ENCODE results near the gene PRKN.

The PRKN gene

DNA sequence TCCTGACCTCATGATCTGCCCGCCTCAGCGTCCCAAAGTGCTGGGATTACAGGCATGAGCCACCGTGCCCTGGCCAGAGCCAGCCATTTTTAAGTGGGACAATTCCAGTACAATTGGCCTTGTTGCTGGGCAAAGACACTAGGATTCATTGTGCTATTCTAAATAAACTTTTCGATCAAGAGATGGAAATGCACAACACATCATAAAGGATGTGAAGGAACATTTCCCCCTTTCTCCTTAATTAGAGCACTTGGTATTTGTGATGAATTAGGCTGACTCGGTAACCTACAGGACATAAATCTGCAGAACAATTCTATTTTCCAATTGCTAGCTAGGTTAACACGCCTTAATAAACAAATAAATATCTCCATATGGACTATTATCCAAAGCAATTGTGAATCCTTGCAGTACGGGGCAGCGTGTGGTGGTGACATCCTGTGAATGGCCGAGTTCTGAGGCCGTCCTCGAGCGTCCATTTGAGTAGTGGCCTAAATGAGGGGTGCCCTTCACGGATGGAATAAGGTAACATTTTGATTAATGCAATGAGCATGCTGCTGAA is 1047.5 kb downstream of the PRKN start:
- Histone ChIP-seq H3K79me2 (ENCODE audit: insufficient read depth, low read length) (no peaks in the 10 kb centered on the region), H3K4me1 (ENCODE audit: insufficient read depth, low read length, severe bottlenecking) (no peaks in the 10 kb centered on the region), H3K9ac (ENCODE audit: low read length) (no peak overlapping the region), H3K4me2 (ENCODE audit: low read length) (no peak overlapping the region), H3K9me2 (ENCODE audit: low read depth, low read length) (no peaks in the 10 kb centered on the region), H3K9me3 (ENCODE audit: low read length) (no peaks in the 10 kb centered on the region), H3K36me3 (ENCODE audit: insufficient read depth, low read length) (no peaks in the 10 kb centered on the region), H3K27ac (ENCODE audit: low read depth, low read length, poor library complexity, severe bottlenecking) (no peak overlapping the region), H4K20me1 (ENCODE audit: insufficient read depth, low read length) (no peaks in the 10 kb centered on the region), H3F3A (ENCODE audit: insufficient read depth, low read length) (no peaks in the 10 kb centered on the region), H3K4me3 (ENCODE audit: low read depth, low read length, poor library complexity, severe bottlenecking) (no peak overlapping the region), H3K27me3 (ENCODE audit: insufficient read depth, low read length) (no peaks in the 10 kb centered on the region), H2AFZ (ENCODE audit: low read length) (no peak overlapping the region)
- no peak for TF ChIP-seq EZH2 (IDR thresholded peaks at IDR 0.05; ENCODE audit: borderline replicate concordance, low read length)
- TF ChIP-seq, protein P1, sequence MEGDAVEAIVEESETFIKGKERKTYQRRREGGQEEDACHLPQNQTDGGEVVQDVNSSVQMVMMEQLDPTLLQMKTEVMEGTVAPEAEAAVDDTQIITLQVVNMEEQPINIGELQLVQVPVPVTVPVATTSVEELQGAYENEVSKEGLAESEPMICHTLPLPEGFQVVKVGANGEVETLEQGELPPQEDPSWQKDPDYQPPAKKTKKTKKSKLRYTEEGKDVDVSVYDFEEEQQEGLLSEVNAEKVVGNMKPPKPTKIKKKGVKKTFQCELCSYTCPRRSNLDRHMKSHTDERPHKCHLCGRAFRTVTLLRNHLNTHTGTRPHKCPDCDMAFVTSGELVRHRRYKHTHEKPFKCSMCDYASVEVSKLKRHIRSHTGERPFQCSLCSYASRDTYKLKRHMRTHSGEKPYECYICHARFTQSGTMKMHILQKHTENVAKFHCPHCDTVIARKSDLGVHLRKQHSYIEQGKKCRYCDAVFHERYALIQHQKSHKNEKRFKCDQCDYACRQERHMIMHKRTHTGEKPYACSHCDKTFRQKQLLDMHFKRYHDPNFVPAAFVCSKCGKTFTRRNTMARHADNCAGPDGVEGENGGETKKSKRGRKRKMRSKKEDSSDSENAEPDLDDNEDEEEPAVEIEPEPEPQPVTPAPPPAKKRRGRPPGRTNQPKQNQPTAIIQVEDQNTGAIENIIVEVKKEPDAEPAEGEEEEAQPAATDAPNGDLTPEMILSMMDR (IDR thresholded peaks at IDR 0.05; ENCODE audit: low read length): no peak

DNA sequence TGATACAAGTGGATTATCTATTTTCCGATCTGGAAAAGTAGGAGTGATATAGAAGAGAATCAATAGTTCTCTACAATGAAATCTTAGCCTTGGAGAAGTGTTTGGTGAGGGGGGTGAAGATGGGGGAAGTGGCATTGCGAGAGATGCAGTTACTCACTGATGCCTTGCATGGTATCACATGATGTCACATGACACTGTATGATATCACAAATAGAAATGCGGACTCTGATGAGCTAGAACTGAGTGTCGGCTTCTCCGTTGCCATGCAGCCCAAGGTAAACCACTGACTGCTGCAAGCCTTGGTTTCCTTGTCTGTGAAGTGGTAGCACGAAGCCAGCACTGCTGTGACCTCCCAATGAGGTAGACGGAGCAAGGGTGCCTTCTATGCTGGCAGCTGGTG is 1050.4 kb downstream of the PRKN start:
- Histone ChIP-seq H4K20me1 (ENCODE audit: insufficient read depth, low read length) (no peaks in the 10 kb centered on the region), H3K9ac (ENCODE audit: low read length) (no peak overlapping the region), H3K27me3 (ENCODE audit: insufficient read depth, low read length) (no peaks in the 10 kb centered on the region), H3K4me1 (ENCODE audit: insufficient read depth, low read length, severe bottlenecking) (no peaks in the 10 kb centered on the region), H3F3A (ENCODE audit: insufficient read depth, low read length) (no peaks in the 10 kb centered on the region), H3K4me3 (ENCODE audit: low read depth, low read length, poor library complexity, severe bottlenecking) (no peak overlapping the region), H3K27ac (ENCODE audit: low read depth, low read length, poor library complexity, severe bottlenecking) (no peak overlapping the region), H3K79me2 (ENCODE audit: insufficient read depth, low read length) (no peaks in the 10 kb centered on the region), H3K4me2 (ENCODE audit: low read length) (no peak overlapping the region), H3K9me3 (ENCODE audit: low read length) (no peaks in the 10 kb centered on the region), H3K36me3 (ENCODE audit: insufficient read depth, low read length) (no peaks in the 10 kb centered on the region), H2AFZ (ENCODE audit: low read length) (no peak overlapping the region), H3K9me2 (ENCODE audit: low read depth, low read length) (no peaks in the 10 kb centered on the region)
- TF ChIP-seq, protein P1 (IDR thresholded peaks at IDR 0.05; ENCODE audit: low read length): no peak
- no peak for TF ChIP-seq EZH2 (IDR thresholded peaks at IDR 0.05; ENCODE audit: borderline replicate concordance, low read length)

DNA sequence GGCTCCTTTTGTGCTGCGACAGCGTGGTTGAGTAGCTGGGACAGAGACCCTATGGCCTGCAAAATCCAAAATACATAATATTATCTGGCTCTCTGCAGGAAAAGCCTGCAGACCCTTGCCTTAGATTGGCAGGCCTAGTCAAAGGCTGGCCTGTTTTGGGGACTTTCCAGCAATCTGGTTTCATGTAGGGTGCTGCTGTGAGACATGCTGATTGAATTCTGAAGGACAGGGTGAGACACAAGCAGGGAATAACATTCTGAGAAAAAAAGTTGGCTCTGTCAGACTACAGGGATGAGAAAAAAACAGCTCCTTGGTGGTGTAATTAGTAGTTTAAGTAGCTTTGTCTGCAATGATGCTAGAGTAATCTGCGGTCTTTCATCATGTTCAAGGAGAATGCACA is 1051.0 kb downstream of the PRKN start:
- Histone ChIP-seq H3F3A (ENCODE audit: insufficient read depth, low read length) (no peaks in the 10 kb centered on the region), H3K4me2 (ENCODE audit: low read length) (no peak overlapping the region), H3K27ac (ENCODE audit: low read depth, low read length, poor library complexity, severe bottlenecking) (no peak overlapping the region), H3K9ac (ENCODE audit: low read length) (no peak overlapping the region), H3K79me2 (ENCODE audit: insufficient read depth, low read length) (no peaks in the 10 kb centered on the region), H3K27me3 (ENCODE audit: insufficient read depth, low read length) (no peaks in the 10 kb centered on the region), H3K9me2 (ENCODE audit: low read depth, low read length) (no peaks in the 10 kb centered on the region), H3K9me3 (ENCODE audit: low read length) (no peaks in the 10 kb centered on the region), H3K36me3 (ENCODE audit: insufficient read depth, low read length) (no peaks in the 10 kb centered on the region), H3K4me3 (ENCODE audit: low read depth, low read length, poor library complexity, severe bottlenecking) (no peak overlapping the region), H3K4me1 (ENCODE audit: insufficient read depth, low read length, severe bottlenecking) (no peaks in the 10 kb centered on the region), H4K20me1 (ENCODE audit: insufficient read depth, low read length) (no peaks in the 10 kb centered on the region), H2AFZ (ENCODE audit: low read length) (no peak overlapping the region)
- no peak for TF ChIP-seq EZH2 (IDR thresholded peaks at IDR 0.05; ENCODE audit: borderline replicate concordance, low read length)
- TF ChIP-seq, protein P1 (IDR thresholded peaks at IDR 0.05; ENCODE audit: low read length): no peak

Measured in OCI-LY1 (cell line).